ENCODE results near the gene PTPN21. TPM values are rescaled to one million over a fixed set of nuclear protein-coding genes. Genes with fewer than 3 reads are reported as not detected.
A peak's percentile ranks its signal among the peaks of the same experiment; 100 is the strongest.

The PTPN21 gene
- 10 to 100 TPM; 32.9 to 44.0 TPM for total RNA-seq
- long read RNA-seq, donor 1, partial matches to known transcripts, result 11 of 12 reads
- long read RNA-seq, donor 1, other reads (novel, unspliced or antisense), result 1 of 12 reads
- long read RNA-seq, donor 2, partial matches to known transcripts, result 7 of 16 reads
- long read RNA-seq, donor 2, other reads (novel, unspliced or antisense), result 9 of 16 reads

- intact Hi-C loops (cut with DNase I), result loop anchor here (5.0 to 10.0 kb wide), 2 partner anchors 60 to 62 kb away; no protein-coding TSS in a partner anchor
Measured at GRCh38 chr14:88554457-88555286, at the start of gene PTPN21. Gene PTPN21, minus strand, starts transcription at chr14:88555007. Its CDS starts 4,590 bp downstream, at chr14:88550417.

GRCh38 chr14:88604212-88604611, 49.4 kb upstream of the PTPN21 start:
- no peak for DNase-seq (ENCODE audit: low spot score)
- intact Hi-C loops (cut with DNase I), result no loop called here

More at GRCh38 chr14:88554457-88555286, at the start of gene PTPN21:
- peak; percentile 91 for DNase-seq (ENCODE audit: low spot score)

- intact Hi-C loops (cut with DNase I), result no loop called here
- DNase-seq (ENCODE audit: low spot score), result no peak
Measured at GRCh38 chr14:88599761-88600439, 45.1 kb upstream of the PTPN21 start.

- intact Hi-C loops (cut with DNase I), result no loop called here
- DNase-seq (ENCODE audit: low spot score), result no peak
Measured at GRCh38 chr14:88599326-88599725, 44.5 kb upstream of the PTPN21 start.

- intact Hi-C loops (cut with DNase I), result no loop called here
- DNase-seq (ENCODE audit: low spot score), result no peak
Measured at GRCh38 chr14:88598097-88598675, 43.4 kb upstream of the PTPN21 start.

GRCh38 chr14:88597601-88598000, 42.8 kb upstream of the PTPN21 start:
- intact Hi-C loops (cut with DNase I), result no loop called here
- DNase-seq (ENCODE audit: low spot score), result no peak

- DNase-seq (ENCODE audit: low spot score), result no peak
- intact Hi-C loops (cut with DNase I), result no loop called here
Measured at GRCh38 chr14:88597038-88597437, 42.2 kb upstream of the PTPN21 start.

- no peak for DNase-seq (ENCODE audit: low spot score)
- intact Hi-C loops (cut with DNase I), result no loop called here
Measured at GRCh38 chr14:88592031-88592430, 37.2 kb upstream of the PTPN21 start.

GRCh38 chr14:88590173-88590572, 35.4 kb upstream of the PTPN21 start:
- DNase-seq (ENCODE audit: low spot score), result no peak
- intact Hi-C loops (cut with DNase I), result no loop called here

- intact Hi-C loops (cut with DNase I), result no loop called here
- no peak for DNase-seq (ENCODE audit: low spot score)
Measured at GRCh38 chr14:88588081-88588480, 33.3 kb upstream of the PTPN21 start.

- DNase-seq (ENCODE audit: low spot score), result no peak
- intact Hi-C loops (cut with DNase I), result no loop called here
Measured at GRCh38 chr14:88584451-88584850, 29.6 kb upstream of the PTPN21 start.

GRCh38 chr14:88576222-88576621, 21.4 kb upstream of the PTPN21 start:
- no peak for DNase-seq (ENCODE audit: low spot score)
- intact Hi-C loops (cut with DNase I), result no loop called here

- no peak for DNase-seq (ENCODE audit: low spot score)
- intact Hi-C loops (cut with DNase I), result loop anchor here in 1 of 2 donors (2.0 kb wide), 1 partner anchor 41 kb away; no protein-coding TSS in a partner anchor
Measured at GRCh38 chr14:88572117-88572516, 17.3 kb upstream of the PTPN21 start.

GRCh38 chr14:88568196-88568595, 13.4 kb upstream of the PTPN21 start:
- intact Hi-C loops (cut with DNase I), result no loop called here
- no peak for DNase-seq (ENCODE audit: low spot score)

- intact Hi-C loops (cut with DNase I), result no loop called here
- DNase-seq (ENCODE audit: low spot score), result no peak
Measured at GRCh38 chr14:88565427-88565826, 10.6 kb upstream of the PTPN21 start.

GRCh38 chr14:88563845-88564244, 9.0 kb upstream of the PTPN21 start:
- DNase-seq (ENCODE audit: low spot score), result no peak
- intact Hi-C loops (cut with DNase I), result loop anchor here in 1 of 2 donors (5.0 kb wide), 1 partner anchor 372 kb away; no protein-coding TSS in a partner anchor

- intact Hi-C loops (cut with DNase I), result loop anchor here in 1 of 2 donors (5.0 kb wide), 1 partner anchor 371 kb away; no protein-coding TSS in a partner anchor
- DNase-seq (ENCODE audit: low spot score), result peak; percentile 94
Measured at GRCh38 chr14:88562831-88563686, 8.3 kb upstream of the PTPN21 start, which contains the start of gene ZC3H14. Gene ZC3H14, plus strand, starts transcription at chr14:88563037. Its CDS starts 97 bp downstream, at chr14:88563134.

GRCh38 chr14:88562532-88562830, 7.7 kb upstream of the PTPN21 start:
- DNase-seq (ENCODE audit: low spot score), result no peak
- intact Hi-C loops (cut with DNase I), result loop anchor here in 1 of 2 donors (5.0 kb wide), 1 partner anchor 370 kb away; no protein-coding TSS in a partner anchor

- intact Hi-C loops (cut with DNase I), result loop anchor here (5.0 to 10.0 kb wide), 3 partner anchors 65 to 368 kb away; no protein-coding TSS in a partner anchor
- DNase-seq (ENCODE audit: low spot score), result no peak
Measured at GRCh38 chr14:88559852-88560251, 5.0 kb upstream of the PTPN21 start.

All from posterior vena cava (tissue), 2 donors.